GM19468 (cell line): ENCODE data around the gene NFYA.

ENCODE experiments used
- ATAC-seq: cut with Tn5 transposase; IDR thresholded peaks from one replicate; pipeline ENCODE4 v1.9.1; 2021; ENCODE audit warnings: mild to moderate bottlenecking, moderate library complexity, moderate number of reproducible peaks; ENCODE audit not compliant: unreplicated experiment; ENCODE audit errors: extremely low read depth

Gene NFYA

DNA sequence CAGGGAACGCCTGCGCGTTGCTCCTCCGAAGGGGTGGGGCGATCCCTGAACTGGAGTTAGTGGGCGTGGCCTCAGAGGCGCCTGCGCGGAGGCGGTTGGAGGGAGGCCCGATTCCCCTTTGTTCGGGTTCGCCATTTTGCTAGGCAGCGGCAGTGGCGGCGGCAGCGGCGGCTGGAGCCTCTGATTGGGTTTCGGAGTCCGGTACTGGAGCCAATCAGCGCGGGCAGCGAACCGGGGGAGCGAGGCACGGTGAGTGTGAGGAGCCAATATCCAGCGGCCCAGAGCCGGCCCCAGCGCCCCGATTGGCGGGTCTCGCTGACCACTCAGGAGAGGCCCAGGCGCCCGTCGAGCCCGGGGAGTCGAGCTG, at the start of gene NFYA:
Gene NFYA (plus strand): TSS at position 139 of the 367 bp plus-strand sequence. CDS start 6,116 bp downstream, outside the sequence.
- ATAC-seq: peak; percentile 42

DNA sequence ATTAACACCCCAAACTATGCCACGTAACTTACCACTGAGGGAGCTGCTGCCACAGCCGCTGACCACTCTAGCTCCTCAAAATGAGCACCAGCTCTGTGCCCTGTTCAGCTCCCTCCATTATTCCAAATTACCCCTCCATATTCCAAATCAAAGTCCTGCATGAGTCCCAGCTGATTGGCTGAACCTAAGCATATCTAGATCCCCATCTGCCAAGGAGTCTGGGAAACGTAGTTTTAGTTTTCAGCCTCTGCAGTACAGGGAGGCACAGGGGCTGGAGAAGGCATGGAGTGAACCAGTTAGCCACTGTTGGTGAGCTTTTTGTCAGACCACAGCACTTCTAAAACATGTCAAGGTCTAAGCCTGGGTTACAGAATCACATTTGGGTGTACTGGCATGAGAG, 49.7 kb upstream of the NFYA start:
- no peak for ATAC-seq

GRCh38 chr6:41025966-41026530, 46.7 kb upstream of the NFYA start:
- no peak for ATAC-seq

DNA sequence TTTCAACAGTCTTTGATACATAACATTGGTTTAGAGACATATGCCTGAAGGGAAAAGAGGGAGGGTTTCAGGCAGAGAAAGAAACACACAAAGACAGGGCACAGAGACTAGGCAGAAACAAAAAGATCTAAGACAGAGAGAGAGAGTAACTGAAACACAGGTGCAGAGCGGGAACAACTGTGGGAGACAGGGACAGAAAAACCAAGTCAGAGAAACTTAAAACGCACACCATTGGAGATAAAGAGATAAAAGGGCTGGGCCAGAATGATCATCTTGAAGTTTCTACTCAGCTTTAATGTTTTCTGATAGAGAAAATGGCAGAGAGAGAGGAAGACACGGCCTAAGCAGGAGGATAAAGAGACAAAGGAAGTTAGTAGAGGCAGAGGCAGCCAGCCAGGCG, 45.5 kb upstream of the NFYA start:
- no peak for ATAC-seq

DNA sequence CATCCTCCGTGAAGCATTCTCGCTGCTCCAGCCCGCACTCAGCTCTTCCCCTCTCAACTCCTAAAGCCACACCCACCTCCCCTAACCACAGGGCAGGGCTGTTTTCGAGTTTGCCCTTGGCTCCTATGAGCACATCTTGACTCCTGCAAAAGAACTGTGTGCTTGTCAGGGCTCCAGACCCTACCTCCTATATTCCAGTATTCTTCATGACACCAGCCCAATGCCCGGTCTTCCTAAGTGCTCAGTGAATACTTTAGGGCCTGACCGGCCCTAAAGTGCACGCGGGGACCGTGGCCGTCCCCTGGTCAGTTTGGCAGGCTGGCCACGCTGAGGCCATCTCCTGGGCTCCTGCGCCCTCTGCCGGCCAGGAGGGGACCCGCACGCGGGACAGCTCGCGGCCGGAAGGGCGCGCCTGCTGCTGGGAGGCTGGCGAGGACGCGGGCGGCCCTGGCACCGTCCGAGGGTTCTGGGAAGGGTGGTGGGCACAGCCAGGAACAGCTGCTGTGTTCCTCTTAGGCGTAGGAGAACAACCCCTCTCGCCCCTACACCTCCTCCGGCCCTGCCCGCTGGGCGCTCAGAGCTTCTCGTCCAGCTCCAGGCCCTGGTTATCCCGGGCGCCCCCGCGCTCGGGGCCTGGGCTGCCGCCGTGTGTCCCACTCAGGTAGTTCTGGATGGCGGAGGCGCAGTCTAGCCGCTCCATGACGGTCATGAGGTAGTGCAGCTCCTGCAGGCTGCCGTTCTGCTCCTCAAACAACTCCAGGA, 44.8 kb upstream of the NFYA start:
- peak; percentile 57 for ATAC-seq

- no peak for ATAC-seq
Observed at GRCh38 chr6:41028561-41029412, 44.0 kb upstream of the NFYA start.

DNA sequence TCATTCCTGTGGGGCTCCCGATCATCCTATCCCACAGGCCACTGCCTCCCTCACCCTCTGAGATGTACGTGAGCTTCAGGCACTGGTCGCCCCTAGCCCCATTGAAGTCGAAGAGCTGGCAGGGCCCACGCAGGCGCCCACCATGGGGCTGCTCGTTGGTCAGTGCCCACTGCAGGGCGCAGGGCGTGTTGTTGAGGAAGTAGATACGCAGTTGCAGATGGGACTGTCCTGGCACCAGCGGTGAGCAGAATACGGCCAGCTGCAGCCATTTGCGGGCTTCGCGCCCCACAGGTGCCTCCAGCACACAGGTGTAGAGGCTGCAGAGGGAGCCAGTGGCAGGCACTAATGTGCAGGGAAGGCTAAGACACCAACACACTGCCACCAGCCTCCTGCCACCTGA, 39.9 kb upstream of the NFYA start:
- ATAC-seq: no peak

GRCh38 chr6:41033776-41034175, 39.0 kb upstream of the NFYA start:
- no peak for ATAC-seq

GRCh38 chr6:41036186-41036585, 36.6 kb upstream of the NFYA start:
- no peak for ATAC-seq

DNA sequence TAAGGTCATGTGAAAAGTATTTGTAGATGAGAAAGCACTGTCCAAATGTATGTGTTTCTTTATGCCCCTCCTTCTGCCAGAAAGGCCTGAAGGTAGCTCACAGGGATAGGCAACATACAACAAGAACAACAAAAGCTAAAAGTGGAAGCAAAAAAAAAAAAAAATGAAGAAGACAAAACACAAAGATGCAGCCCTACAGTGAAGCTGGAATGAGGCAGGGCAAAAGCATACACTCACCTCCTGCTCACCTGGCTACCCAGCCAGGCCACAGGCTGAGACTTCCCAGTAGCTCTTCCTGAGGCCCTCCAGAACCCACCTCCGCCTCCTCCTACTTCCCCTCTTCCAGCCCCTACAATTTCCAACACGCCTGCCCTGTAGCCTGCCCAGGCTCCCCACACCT, 36.2 kb upstream of the NFYA start:
- ATAC-seq: no peak

DNA sequence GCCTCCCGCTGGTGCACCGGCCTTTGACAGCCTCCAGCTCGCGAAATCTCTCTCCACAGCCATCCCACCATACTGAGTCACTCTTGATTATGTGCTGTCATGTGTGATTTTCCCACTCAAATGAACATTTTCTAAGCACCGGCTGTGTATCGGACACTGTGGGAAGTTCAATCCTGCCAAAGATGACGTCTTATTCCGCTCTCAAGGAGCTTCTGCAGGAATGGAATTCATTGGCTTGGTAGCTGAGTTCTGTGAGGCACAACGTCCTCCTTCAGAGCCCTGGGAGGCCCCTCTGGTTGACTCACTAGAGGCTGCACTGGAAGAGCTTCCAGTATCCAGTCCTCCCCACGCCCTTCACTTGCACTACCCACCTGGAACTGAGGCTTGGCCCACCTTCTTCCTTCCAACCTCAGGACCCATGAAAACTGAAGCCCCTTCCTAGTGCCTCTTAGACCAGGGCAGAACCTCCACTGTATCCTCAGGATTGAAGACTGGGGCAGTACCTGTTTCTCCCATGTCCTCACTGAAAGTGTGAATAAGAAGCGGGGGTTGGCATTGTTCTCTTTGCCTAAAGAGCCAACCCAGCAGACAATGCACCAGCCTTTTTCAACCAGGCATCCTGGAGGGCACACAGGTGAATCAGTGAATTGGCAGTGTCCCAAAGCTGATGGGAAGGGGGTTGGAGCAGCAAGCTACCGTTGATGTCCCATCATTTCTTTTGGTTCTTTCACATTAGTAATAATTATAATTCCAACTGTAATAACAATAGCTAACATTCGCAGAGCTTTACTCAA, 35.5 kb upstream of the NFYA start:
- ATAC-seq: no peak

GRCh38 chr6:41038205-41038604, 34.6 kb upstream of the NFYA start:
- ATAC-seq: no peak

GRCh38 chr6:41039060-41039998, 33.4 kb upstream of the NFYA start, which contains the start of gene UNC5CL:
UNC5CL (minus strand) TSS chr6:41039221; CDS start chr6:41035074, 4,147 bp downstream.
- ATAC-seq: no peak

- no peak for ATAC-seq
Observed at GRCh38 chr6:41040101-41040939, 32.5 kb upstream of the NFYA start.

DNA sequence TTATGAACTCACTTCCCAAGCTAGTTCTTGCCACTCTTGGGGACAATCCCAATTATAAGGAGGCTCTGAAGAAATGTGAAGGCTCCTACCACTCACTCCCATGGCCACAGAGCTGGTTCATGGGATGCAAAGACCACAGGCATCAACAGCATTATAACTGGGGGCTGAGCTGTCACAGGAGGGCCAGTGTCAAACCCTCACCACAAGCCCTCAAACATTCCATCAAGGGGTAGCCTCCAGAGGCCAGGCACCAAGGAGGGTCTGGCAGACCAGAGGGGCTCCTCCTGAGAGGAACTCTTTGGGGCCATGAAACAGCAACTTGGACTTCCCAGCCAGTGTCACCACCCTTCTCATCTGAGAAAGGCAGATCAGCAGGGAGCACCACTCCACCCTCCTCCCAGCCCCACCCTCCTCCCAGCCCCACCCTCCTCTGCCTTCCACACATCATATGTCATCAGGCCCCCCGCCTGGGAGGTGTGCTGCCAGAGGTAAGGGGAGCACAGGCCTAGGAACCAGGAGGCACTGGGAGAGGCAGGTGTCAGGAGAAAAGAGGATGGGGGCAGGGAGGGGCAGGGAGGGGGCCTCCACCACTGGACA, 31.7 kb upstream of the NFYA start:
- no peak for ATAC-seq

DNA sequence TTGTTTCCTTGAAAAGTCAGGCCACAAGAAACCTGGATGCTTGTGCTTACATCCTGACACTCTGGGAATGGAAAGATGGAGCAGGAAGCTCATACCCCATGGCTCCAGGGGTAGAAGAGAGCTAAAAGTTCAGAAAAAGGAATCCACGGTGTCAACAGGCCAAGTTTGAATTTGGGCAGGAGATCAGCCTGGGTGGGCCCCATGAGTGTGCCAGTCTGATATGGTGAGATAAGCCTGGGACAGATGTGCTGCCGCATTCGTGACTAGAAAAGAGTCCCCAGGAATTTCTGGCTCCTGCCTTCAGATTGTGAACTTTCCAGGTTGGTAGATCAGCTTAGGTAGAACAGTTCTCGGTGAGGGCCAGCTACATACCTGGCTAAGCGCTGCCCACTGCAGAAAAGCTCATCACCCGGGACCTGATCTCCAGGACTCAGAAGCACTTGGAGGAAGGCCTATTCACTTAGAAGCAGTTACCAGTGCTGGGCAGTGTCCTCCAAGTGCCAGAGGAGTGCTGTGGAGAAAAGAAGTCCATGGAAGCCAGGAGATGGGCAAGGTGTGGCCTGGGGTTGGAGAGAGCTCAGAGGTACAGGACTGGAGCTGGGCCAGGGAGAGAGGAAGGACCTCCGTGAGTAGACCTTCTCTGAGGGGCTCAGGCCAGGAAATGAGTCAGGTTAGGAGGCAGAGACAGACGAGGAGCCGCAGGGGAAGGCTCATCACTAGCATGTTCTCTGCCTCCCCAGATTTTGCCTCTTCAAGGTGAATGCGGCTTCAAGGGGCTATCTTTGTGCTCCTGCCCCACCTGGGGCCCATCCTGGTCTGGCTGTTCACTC, 30.3 kb upstream of the NFYA start, which contains the start of gene TSPO2:
Gene TSPO2 (plus strand): TSS at position 242 of the 830 bp plus-strand sequence. CDS start 519 bp downstream, at position 761.
- no peak for ATAC-seq

DNA sequence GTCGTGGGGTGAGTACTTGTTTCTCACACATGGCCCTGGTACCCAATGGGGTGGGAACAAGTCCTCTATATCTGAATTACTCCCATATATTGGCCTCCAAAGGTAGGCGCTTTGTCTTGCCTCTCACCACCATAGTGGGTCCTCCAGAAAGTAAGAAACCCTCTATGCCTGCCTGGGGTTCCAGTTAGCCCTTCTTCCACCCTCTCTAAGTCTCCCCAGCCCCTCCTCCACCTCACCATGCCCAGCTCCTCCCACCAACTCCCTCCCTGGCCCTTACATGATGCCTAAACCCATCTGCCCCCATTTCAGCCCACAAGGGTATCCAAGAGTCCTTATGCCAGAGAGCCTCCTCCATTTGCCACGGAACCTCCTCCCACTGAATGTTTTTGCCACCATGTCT, 29.6 kb upstream of the NFYA start:
- ATAC-seq: no peak
